Right lobe of liver (tissue), 4 donors: ENCODE results near the gene KIF3B.

Experiments used
- POLR2A ChIP-seq: fragments of 450-650 bp; IDR thresholded peaks from one replicate; pipeline ENCODE4 v1.6.1; 2017; ENCODE audit warnings: antibody characterized with exemption, mild to moderate bottlenecking
- TF ChIP-seq, protein P1 (sequence below), 4 donors: fragments of 200-600 bp in 3 of 4; fragments of 450-650 bp in 1 of 4; IDR thresholded peaks; one replicate each; pipeline versions ENCODE4 v1.5.1 to v1.8.0; 2016 to 2022; ENCODE audit warnings: antibody characterized with exemption in 4 of 4, mild to moderate bottlenecking in 2 of 4
- donor health status: DM: no; HTN: no; CAD: no.
- donor health status: DM: no; HTN: no; CAD: no.
- donor health status: DM: no; HTN: yes; CAD: no.

DNA sequence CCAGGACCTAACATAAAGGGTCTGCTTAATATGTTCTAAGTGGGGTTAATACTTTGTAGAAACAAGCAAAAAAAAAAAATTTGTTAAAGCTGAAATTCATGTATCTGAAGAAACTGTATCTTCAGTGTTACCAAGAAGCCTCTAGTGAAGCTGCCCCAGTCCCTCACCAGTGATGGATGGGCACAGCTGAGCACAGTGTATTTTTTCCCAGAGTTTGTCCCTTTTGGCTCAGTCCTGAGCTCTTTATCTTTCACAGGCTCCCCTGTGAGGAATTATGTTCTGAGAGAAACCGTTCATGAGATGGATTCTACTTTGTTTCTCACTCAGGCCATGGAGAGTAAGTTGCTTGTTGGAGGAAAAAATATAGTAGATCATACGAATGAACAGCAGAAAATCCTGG, 38.4 kb downstream of the KIF3B start:
- TF ChIP-seq, protein P1, sequence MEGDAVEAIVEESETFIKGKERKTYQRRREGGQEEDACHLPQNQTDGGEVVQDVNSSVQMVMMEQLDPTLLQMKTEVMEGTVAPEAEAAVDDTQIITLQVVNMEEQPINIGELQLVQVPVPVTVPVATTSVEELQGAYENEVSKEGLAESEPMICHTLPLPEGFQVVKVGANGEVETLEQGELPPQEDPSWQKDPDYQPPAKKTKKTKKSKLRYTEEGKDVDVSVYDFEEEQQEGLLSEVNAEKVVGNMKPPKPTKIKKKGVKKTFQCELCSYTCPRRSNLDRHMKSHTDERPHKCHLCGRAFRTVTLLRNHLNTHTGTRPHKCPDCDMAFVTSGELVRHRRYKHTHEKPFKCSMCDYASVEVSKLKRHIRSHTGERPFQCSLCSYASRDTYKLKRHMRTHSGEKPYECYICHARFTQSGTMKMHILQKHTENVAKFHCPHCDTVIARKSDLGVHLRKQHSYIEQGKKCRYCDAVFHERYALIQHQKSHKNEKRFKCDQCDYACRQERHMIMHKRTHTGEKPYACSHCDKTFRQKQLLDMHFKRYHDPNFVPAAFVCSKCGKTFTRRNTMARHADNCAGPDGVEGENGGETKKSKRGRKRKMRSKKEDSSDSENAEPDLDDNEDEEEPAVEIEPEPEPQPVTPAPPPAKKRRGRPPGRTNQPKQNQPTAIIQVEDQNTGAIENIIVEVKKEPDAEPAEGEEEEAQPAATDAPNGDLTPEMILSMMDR (IDR thresholded peaks at IDR 0.05), result no peak
- no peak for TF ChIP-seq POLR2A
